Measurements from ENCODE around the gene LILRB5.
A peak's percentile ranks its signal among the peaks of the same experiment; 100 is the strongest.
"Not testable (repeated sequence)": the region's sequence is repeated elsewhere in the genome, so short reads cannot be mapped to it uniquely, and the experiment has no call there.

LILRB5 gene

GRCh38 chr19:54275951-54276350 is 18.9 kb upstream of the LILRB5 start:
- DNase-seq (ENCODE audit: low read depth), result no peak

GRCh38 chr19:54274516-54274915 is 17.4 kb upstream of the LILRB5 start:
- DNase-seq (ENCODE audit: low read depth), result not testable (repeated sequence)

GRCh38 chr19:54273821-54274220 is 16.7 kb upstream of the LILRB5 start:
- DNase-seq (ENCODE audit: low read depth), result no peak

GRCh38 chr19:54272181-54272580 is 15.1 kb upstream of the LILRB5 start:
- not testable (repeated sequence) for DNase-seq (ENCODE audit: low read depth)

GRCh38 chr19:54271587-54271986 is 14.5 kb upstream of the LILRB5 start:
- DNase-seq (ENCODE audit: low read depth), result not testable (repeated sequence)

- no peak for DNase-seq (ENCODE audit: low read depth)
These were observed 14.0 kb upstream of the LILRB5 start for GRCh38 chr19:54271106-54271505.

- DNase-seq (ENCODE audit: low read depth), result no peak
These were observed 11.9 kb upstream of the LILRB5 start for GRCh38 chr19:54268936-54269335.

- DNase-seq (ENCODE audit: low read depth), result peak; percentile 44
These were observed 9.1 kb upstream of the LILRB5 start for GRCh38 chr19:54266133-54266532.

GRCh38 chr19:54262470-54262869 is 5.4 kb upstream of the LILRB5 start:
- no peak for DNase-seq (ENCODE audit: low read depth)

- DNase-seq (ENCODE audit: low read depth), result no peak
These were observed 5.0 kb upstream of the LILRB5 start for GRCh38 chr19:54262066-54262465.

- no peak for DNase-seq (ENCODE audit: low read depth)
These were observed 590 bp downstream of the LILRB5 start for GRCh38 chr19:54256250-54257115.

- no peak for DNase-seq (ENCODE audit: low read depth)
These were observed 1.8 kb downstream of the LILRB5 start for GRCh38 chr19:54255105-54255775.

- no peak for DNase-seq (ENCODE audit: low read depth)
These were observed 2.7 kb downstream of the LILRB5 start for GRCh38 chr19:54254195-54254906.

GRCh38 chr19:54253331-54254194 is 3.5 kb downstream of the LILRB5 start:
- no peak for DNase-seq (ENCODE audit: low read depth)

GRCh38 chr19:54252845-54253244 is 4.2 kb downstream of the LILRB5 start:
- DNase-seq (ENCODE audit: low read depth), result no peak

- no peak for DNase-seq (ENCODE audit: low read depth)
These were observed 4.8 kb downstream of the LILRB5 start for GRCh38 chr19:54252243-54252642.

GRCh38 chr19:54248016-54248601 is 9.0 kb downstream of the LILRB5 start:
- no peak for DNase-seq (ENCODE audit: low read depth)

GRCh38 chr19:54247106-54247930 is 9.8 kb downstream of the LILRB5 start:
- DNase-seq (ENCODE audit: low read depth), result no peak

GRCh38 chr19:54245936-54246335 is 11.1 kb downstream of the LILRB5 start:
- DNase-seq (ENCODE audit: low read depth), result no peak

- not testable (repeated sequence) for DNase-seq (ENCODE audit: low read depth)
These were observed 13.3 kb downstream of the LILRB5 start for GRCh38 chr19:54243809-54244208.
